Measurements from ENCODE around the gene SMTN.

GRCh38 chr22:31086703-31087330 lies 5.7 kb downstream of the SMTN start:
- TF ChIP-seq, protein P1, sequence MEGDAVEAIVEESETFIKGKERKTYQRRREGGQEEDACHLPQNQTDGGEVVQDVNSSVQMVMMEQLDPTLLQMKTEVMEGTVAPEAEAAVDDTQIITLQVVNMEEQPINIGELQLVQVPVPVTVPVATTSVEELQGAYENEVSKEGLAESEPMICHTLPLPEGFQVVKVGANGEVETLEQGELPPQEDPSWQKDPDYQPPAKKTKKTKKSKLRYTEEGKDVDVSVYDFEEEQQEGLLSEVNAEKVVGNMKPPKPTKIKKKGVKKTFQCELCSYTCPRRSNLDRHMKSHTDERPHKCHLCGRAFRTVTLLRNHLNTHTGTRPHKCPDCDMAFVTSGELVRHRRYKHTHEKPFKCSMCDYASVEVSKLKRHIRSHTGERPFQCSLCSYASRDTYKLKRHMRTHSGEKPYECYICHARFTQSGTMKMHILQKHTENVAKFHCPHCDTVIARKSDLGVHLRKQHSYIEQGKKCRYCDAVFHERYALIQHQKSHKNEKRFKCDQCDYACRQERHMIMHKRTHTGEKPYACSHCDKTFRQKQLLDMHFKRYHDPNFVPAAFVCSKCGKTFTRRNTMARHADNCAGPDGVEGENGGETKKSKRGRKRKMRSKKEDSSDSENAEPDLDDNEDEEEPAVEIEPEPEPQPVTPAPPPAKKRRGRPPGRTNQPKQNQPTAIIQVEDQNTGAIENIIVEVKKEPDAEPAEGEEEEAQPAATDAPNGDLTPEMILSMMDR (IDR thresholded peaks at IDR 0.05): no peak
- TF ChIP-seq POLR2A (IDR thresholded peaks at IDR 0.05): no peak

All from testis (tissue), 2 donors.